ENCODE data around the gene FANCB.

GRCh38 chrX:14832586-14832985 lies 40.3 kb downstream of the FANCB start:
- no peak for TF ChIP-seq POLR2AphosphoS5 (IDR thresholded peaks at IDR 0.05)
- no peak for TF ChIP-seq CTCF (IDR thresholded peaks at IDR 0.05)
